Common myeloid progenitor, CD34-positive (primary cell): Measurements from ENCODE around the gene NUDT22.

Experiments used
- CTCF ChIA-PET: fragments of 350-600 bp; sonication (Branson Sonifier 250); formaldehyde crosslinking; loops from one replicate; lab custom pipeline; 2021; ENCODE audit warnings: antibody characterized with exemption; lab: Charles Lee
- POLR2A ChIA-PET: fragments of 350-600 bp; sonication (Branson Sonifier 250); formaldehyde crosslinking; loops from one replicate; lab custom pipeline; 2021; ENCODE audit warnings: antibody characterized with exemption; lab: Charles Lee
- DNase-seq, 3 donors: peaks; one replicate each; pipeline versions ENCODE4 v3.0.0 to v3.0.0-alpha.2; 2013
- H3K27ac ChIP-seq, 2 experiments: 1 replicate in 1 of 2; 2 replicates in 1 of 2; pipeline ENCODE4 v1.7.0; 2013; ENCODE audit warnings: inconsistent platforms in 2 of 2, low read length in 2 of 2, mild to moderate bottlenecking in 2 of 2, low read depth in 1 of 2, moderate library complexity in 1 of 2; ENCODE audit not compliant: severe bottlenecking in 2 of 2, insufficient read depth in 1 of 2, poor library complexity in 1 of 2
- H3K27me3 ChIP-seq, 5 experiments: replicated peaks in 2 of 5; 1 replicate in 3 of 5; 2 replicates in 2 of 5; pipeline versions ENCODE4 v1.6.1 to v1.7.0; 2013; ENCODE audit warnings: low read length in 4 of 5, mild to moderate bottlenecking in 2 of 5, moderate library complexity in 2 of 5, inconsistent platforms in 1 of 5; ENCODE audit not compliant: insufficient read depth in 5 of 5, control insufficient read depth in 4 of 5
- H3K36me3 ChIP-seq, 4 experiments: 1 replicate in 2 of 4; 2 replicates in 2 of 4; pipeline versions ENCODE4 v1.6.1 to v1.7.0; 2013; ENCODE audit warnings: low read length in 3 of 4, control low read depth in 1 of 4, mild to moderate bottlenecking in 1 of 4; ENCODE audit not compliant: control insufficient read depth in 4 of 4, insufficient read depth in 4 of 4
- H3K4me1 ChIP-seq, 4 experiments: 1 replicate in 3 of 4; 2 replicates in 1 of 4; pipeline versions ENCODE4 v1.6.1 to v1.7.1; 2013; ENCODE audit warnings: low read length in 3 of 4, mild to moderate bottlenecking in 3 of 4, control low read depth in 1 of 4, inconsistent platforms in 1 of 4, moderate library complexity in 1 of 4; ENCODE audit not compliant: control insufficient read depth in 4 of 4, insufficient read depth in 4 of 4; ENCODE audit errors: control extremely low read depth in 1 of 4
- H3K4me3 ChIP-seq, 7 experiments: 1 replicate in 4 of 7; 2 replicates in 3 of 7; pipeline versions ENCODE4 v1.5.1 to v1.7.0; 2013; ENCODE audit warnings: mild to moderate bottlenecking in 7 of 7, low read length in 6 of 7, moderate library complexity in 6 of 7, inconsistent platforms in 2 of 7, low read depth in 2 of 7, control low read depth in 1 of 7; ENCODE audit not compliant: insufficient read depth in 4 of 7, control insufficient read depth in 1 of 7; ENCODE audit errors: extremely low read depth in 1 of 7
- H3K9me3 ChIP-seq, 5 experiments: 1 replicate in 4 of 5; 2 replicates in 1 of 5; pipeline versions ENCODE4 v1.6.1 to v1.7.1; 2013; ENCODE audit warnings: low read length in 4 of 5, mild to moderate bottlenecking in 2 of 5, inconsistent platforms in 1 of 5, low read depth in 1 of 5, moderate library complexity in 1 of 5; ENCODE audit not compliant: control insufficient read depth in 4 of 5, insufficient read depth in 2 of 5; ENCODE audit errors: control extremely low read depth in 1 of 5
- WGBS: methylation state at CpG from one replicate; pipeline ENCODE4 v1.1.5; 2013; ENCODE audit not compliant: insufficient coverage; 5-methylcytosine and 5-hydroxymethylcytosine counted together

Gene NUDT22

GRCh38 chr11:64181506-64182411 is 44.3 kb upstream of the NUDT22 start:
- Histone ChIP-seq H3K27me3 (no peaks in the 10 kb centered on the region), H3K4me3 (peak overlapping the region in 2 of 7 experiments; percentile 1 to 45), H3K4me1 (peaks cover 3 to 37% (median 21%) of the 10 kb centered on the region in 4 experiments), H3K27ac (peak overlapping the region in 1 of 2 experiments; percentile 54), H3K36me3 (peaks cover 0 to 10% (median 0%) of the 10 kb centered on the region in 4 experiments), H3K9me3 (no peaks in the 10 kb centered on the region)
- ChIA-PET CTCF (interaction anchor here (0.9 to 2.0 kb wide), 5 partner anchors 16 to 180 kb away, joined by 3 to 7 read pairs (median 4); no protein-coding TSS in a partner anchor), POLR2A (interaction anchor here (0.8 kb wide), 1 partner anchor 196 kb away, joined by 3 read pairs; the partner anchor contains the start of gene OTUB1)
- peak; percentile 56 to 82 (median 79) for DNase-seq
- WGBS, result 39% methylated on average over 14 of the region's 17 CpGs

GRCh38 chr11:64183890-64184289 is 42.2 kb upstream of the NUDT22 start:
- no peak overlapping the region for H3K27ac ChIP-seq
- peak overlapping the region in 1 of 7 experiments; percentile 0 for H3K4me3 ChIP-seq
- peaks cover 3 to 43% (median 21%) of the 10 kb centered on the region in 4 experiments for H3K4me1 ChIP-seq
- H3K27me3 ChIP-seq, result no peaks in the 10 kb centered on the region
- no peaks in the 10 kb centered on the region for H3K9me3 ChIP-seq
- H3K36me3 ChIP-seq, result peaks cover 0 to 13% (median 3%) of the 10 kb centered on the region in 4 experiments
- no peak for DNase-seq
- ChIA-PET CTCF (interaction anchor here (10.3 kb wide), 1 partner anchor 21 kb away, joined by 88 read pairs; the partner anchor contains the start of gene FERMT3), POLR2A (interaction anchor here (0.6 to 4.1 kb wide), 2 partner anchors 22 to 222 kb away, joined by 3 to 19 read pairs; partner anchors contain the start of gene FERMT3)
- WGBS, result 96% methylated on average over 7 of the region's 7 CpGs

GRCh38 chr11:64185175-64185692 is 40.8 kb upstream of the NUDT22 start:
- peaks cover 3 to 47% (median 21%) of the 10 kb centered on the region in 4 experiments for H3K4me1 ChIP-seq
- DNase-seq, result peak in 1 of 3 donors; percentile 40
- under 1% methylated on average over 51 of the region's 52 CpGs for WGBS
- H3K4me3 ChIP-seq, result peak overlapping the region; percentile 52 to 89 (median 74)
- ChIA-PET POLR2A (interaction anchor here (0.6 to 4.1 kb wide), 10 partner anchors 10 to 1411 kb away, joined by 3 to 19 read pairs (median 5); partner anchors contain the start of genes FERMT3, MACROD1, NUDT22 and TRPT1), CTCF (interaction anchor here (0.7 to 10.3 kb wide), 8 partner anchors 11 to 118 kb away, joined by 3 to 88 read pairs (median 3); partner anchors contain the start of gene FERMT3)
- peak overlapping the region; percentile 47 to 74 for H3K27ac ChIP-seq
- no peaks in the 10 kb centered on the region for H3K27me3 ChIP-seq
- no peaks in the 10 kb centered on the region for H3K9me3 ChIP-seq
- H3K36me3 ChIP-seq, result peaks cover 0 to 11% (median 4%) of the 10 kb centered on the region in 4 experiments

GRCh38 chr11:64185693-64186491 is 40.2 kb upstream of the NUDT22 start, which contains the start of gene STIP1:
STIP1 (plus strand) TSS chr11:64186171; CDS start chr11:64186262, 91 bp downstream.
- under 1% methylated on average over 58 of the region's 74 CpGs for WGBS
- H3K4me1 ChIP-seq, result peaks cover 3 to 44% (median 21%) of the 10 kb centered on the region in 4 experiments
- POLR2A ChIA-PET, result interaction anchor here (0.6 to 4.1 kb wide), 9 partner anchors 10 to 1411 kb away, joined by 3 to 19 read pairs (median 5); partner anchors contain the start of genes FERMT3, MACROD1, NUDT22 and TRPT1
- CTCF ChIA-PET, result interaction anchor here (0.8 to 10.3 kb wide), 7 partner anchors 12 to 117 kb away, joined by 3 to 88 read pairs (median 3); partner anchors contain the start of gene FERMT3
- H3K4me3 ChIP-seq, result peak within 1 kb of the TSS; percentile 52 to 89 (median 74)
- H3K9me3 ChIP-seq, result no peaks in the 10 kb centered on the region
- peak within 1 kb of the TSS; percentile 47 to 74 for H3K27ac ChIP-seq
- H3K36me3 ChIP-seq, result peaks cover 0 to 14% (median 6%) of the 10 kb centered on the region in 4 experiments
- peak; percentile 100 for DNase-seq
- no peaks in the 10 kb centered on the region for H3K27me3 ChIP-seq

GRCh38 chr11:64186492-64187165 is 39.4 kb upstream of the NUDT22 start:
- H3K27me3 ChIP-seq, result no peaks in the 10 kb centered on the region
- 0% methylated on average over 31 of the region's 48 CpGs for WGBS
- H3K4me3 ChIP-seq, result no peak overlapping the region
- DNase-seq, result peak in 1 of 3 donors; percentile 28
- H3K27ac ChIP-seq, result peak overlapping the region in 1 of 2 experiments; percentile 25
- ChIA-PET POLR2A (interaction anchor here (1.0 to 4.1 kb wide), 4 partner anchors 9 to 58 kb away, joined by 4 to 19 read pairs (median 6); partner anchors contain the start of genes FERMT3, NUDT22 and TRPT1), CTCF (interaction anchor here (0.8 to 10.3 kb wide), 4 partner anchors 18 to 116 kb away, joined by 3 to 88 read pairs (median 3); partner anchors contain the start of gene FERMT3)
- peaks cover 0 to 14% (median 6%) of the 10 kb centered on the region in 4 experiments for H3K36me3 ChIP-seq
- peaks cover 0 to 36% (median 16%) of the 10 kb centered on the region in 4 experiments for H3K4me1 ChIP-seq
- no peaks in the 10 kb centered on the region for H3K9me3 ChIP-seq
